ENCODE measurements around the gene ACAD8.

DNA sequence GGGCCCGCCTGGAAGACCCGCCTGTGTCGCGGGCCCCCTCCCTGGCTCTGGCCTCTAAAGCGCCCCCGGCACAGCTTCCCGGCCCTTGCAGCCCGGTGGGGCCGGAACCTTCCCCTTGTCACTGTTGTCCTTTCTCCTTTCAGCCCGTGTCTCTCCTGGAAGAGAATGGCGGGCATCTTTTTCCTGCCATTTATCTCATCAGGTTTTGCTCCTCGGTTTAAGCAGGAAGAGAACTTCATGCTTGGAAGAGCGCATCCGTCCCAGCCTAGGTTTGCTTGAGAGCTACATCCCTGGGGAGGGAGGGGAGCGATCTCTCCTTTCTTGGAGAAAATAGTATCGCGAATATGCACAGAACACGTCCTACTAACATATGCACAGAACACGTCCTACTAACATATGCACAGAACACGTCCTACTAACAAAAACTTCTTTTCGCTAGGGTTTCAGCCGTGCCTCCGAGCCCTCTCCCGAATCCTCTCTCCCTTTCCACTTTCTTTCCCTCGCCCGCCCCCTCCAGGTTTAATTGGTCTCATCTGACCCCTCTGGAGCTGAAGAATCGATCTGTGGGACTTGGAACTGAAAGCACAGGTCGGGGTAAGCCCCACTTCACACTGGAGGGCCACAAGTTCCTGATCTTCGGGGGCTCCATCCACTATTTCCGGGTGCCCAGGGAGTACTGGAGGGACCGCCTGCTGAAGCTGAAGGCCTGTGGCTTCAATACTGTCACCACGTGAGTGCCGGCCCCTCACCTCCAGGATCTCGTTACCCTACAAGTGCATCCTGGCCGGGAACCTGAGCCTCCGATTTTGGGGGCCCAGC, 24.0 kb downstream of the ACAD8 start:
- TF ChIP-seq, protein P1, sequence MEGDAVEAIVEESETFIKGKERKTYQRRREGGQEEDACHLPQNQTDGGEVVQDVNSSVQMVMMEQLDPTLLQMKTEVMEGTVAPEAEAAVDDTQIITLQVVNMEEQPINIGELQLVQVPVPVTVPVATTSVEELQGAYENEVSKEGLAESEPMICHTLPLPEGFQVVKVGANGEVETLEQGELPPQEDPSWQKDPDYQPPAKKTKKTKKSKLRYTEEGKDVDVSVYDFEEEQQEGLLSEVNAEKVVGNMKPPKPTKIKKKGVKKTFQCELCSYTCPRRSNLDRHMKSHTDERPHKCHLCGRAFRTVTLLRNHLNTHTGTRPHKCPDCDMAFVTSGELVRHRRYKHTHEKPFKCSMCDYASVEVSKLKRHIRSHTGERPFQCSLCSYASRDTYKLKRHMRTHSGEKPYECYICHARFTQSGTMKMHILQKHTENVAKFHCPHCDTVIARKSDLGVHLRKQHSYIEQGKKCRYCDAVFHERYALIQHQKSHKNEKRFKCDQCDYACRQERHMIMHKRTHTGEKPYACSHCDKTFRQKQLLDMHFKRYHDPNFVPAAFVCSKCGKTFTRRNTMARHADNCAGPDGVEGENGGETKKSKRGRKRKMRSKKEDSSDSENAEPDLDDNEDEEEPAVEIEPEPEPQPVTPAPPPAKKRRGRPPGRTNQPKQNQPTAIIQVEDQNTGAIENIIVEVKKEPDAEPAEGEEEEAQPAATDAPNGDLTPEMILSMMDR (conservative IDR thresholded peaks at IDR 0.05; ENCODE audit: low read depth, low read length), result no peak
- no peak for TF ChIP-seq EZH2 (IDR thresholded peaks at IDR 0.05; ENCODE audit: borderline replicate concordance, low read depth, low read length, poor library complexity, severe bottlenecking)

Data from A673 (cell line).